ENCODE data around the gene KLK13. TPM values are rescaled to one million over a fixed set of nuclear protein-coding genes. Genes with fewer than 3 reads are reported as not detected.

KLK13 gene
- total and polyA plus RNA-seq, 4 donors = 0.36 TPM; not detected in 3

GRCh38 chr19:51084505-51084904 is 19.6 kb upstream of the KLK13 start:
- Histone ChIP-seq H3K36me3 (ENCODE audit: control insufficient read depth in 1 of 2, insufficient read depth in 2 of 2, low read length in 1 of 2) (no peaks in the 10 kb centered on the region), H3K9me3 (ENCODE audit: control insufficient read depth, low read length) (no peaks in the 10 kb centered on the region), H3K27ac (ENCODE audit: low read depth in 1 of 2, low read length in 2 of 2) (no peak overlapping the region), H3K27me3 (ENCODE audit: control insufficient read depth in 1 of 2, insufficient read depth in 2 of 2, low read length in 1 of 2) (no peaks in the 10 kb centered on the region), H3K4me1 (ENCODE audit: control insufficient read depth in 1 of 2, insufficient read depth in 2 of 2, low read length in 2 of 2) (no peaks in the 10 kb centered on the region), H3K4me3 (ENCODE audit: low read length in 2 of 2) (no peak overlapping the region)
- DNase-seq (peak in 1 of 2 donors; percentile 60), ATAC-seq (ENCODE audit: low FRiP score) (no peak)
- intact Hi-C loops (cut with DNase I) = no loop called here
- WGBS, 2 donors = 68 to 69% methylated on average over 7 of the region's 7 CpGs

GRCh38 chr19:51083783-51084182 is 18.9 kb upstream of the KLK13 start:
- H3K27ac ChIP-seq (ENCODE audit: low read depth in 1 of 2, low read length in 2 of 2) = no peak overlapping the region
- no peaks in the 10 kb centered on the region for H3K36me3 ChIP-seq (ENCODE audit: control insufficient read depth in 1 of 2, insufficient read depth in 2 of 2, low read length in 1 of 2)
- intact Hi-C loops (cut with DNase I) = no loop called here
- no peak for ATAC-seq (ENCODE audit: low FRiP score)
- H3K4me3 ChIP-seq (ENCODE audit: low read length in 2 of 2) = no peak overlapping the region
- 72% methylated on average over 14 of the region's 14 CpGs for WGBS, 2 donors
- DNase-seq = peak in 1 of 2 donors; percentile 37
- no peaks in the 10 kb centered on the region for H3K9me3 ChIP-seq (ENCODE audit: control insufficient read depth, low read length)
- no peaks in the 10 kb centered on the region for H3K27me3 ChIP-seq (ENCODE audit: control insufficient read depth in 1 of 2, insufficient read depth in 2 of 2, low read length in 1 of 2)
- H3K4me1 ChIP-seq (ENCODE audit: control insufficient read depth in 1 of 2, insufficient read depth in 2 of 2, low read length in 2 of 2) = no peaks in the 10 kb centered on the region

- Histone ChIP-seq H3K9me3 (ENCODE audit: control insufficient read depth, low read length) (no peaks in the 10 kb centered on the region), H3K27ac (ENCODE audit: low read depth in 1 of 2, low read length in 2 of 2) (no peak overlapping the region), H3K27me3 (ENCODE audit: control insufficient read depth in 1 of 2, insufficient read depth in 2 of 2, low read length in 1 of 2) (no peaks in the 10 kb centered on the region), H3K4me3 (ENCODE audit: low read length in 2 of 2) (no peak overlapping the region), H3K36me3 (ENCODE audit: control insufficient read depth in 1 of 2, insufficient read depth in 2 of 2, low read length in 1 of 2) (no peaks in the 10 kb centered on the region), H3K4me1 (ENCODE audit: control insufficient read depth in 1 of 2, insufficient read depth in 2 of 2, low read length in 2 of 2) (no peaks in the 10 kb centered on the region)
- ATAC-seq (ENCODE audit: low FRiP score) = no peak
- WGBS, 2 donors = 30 to 34% methylated on average over 4 of the region's 4 CpGs
- intact Hi-C loops (cut with DNase I) = no loop called here
- DNase-seq = no peak
These were observed 18.3 kb upstream of the KLK13 start for GRCh38 chr19:51083181-51083580.

DNA sequence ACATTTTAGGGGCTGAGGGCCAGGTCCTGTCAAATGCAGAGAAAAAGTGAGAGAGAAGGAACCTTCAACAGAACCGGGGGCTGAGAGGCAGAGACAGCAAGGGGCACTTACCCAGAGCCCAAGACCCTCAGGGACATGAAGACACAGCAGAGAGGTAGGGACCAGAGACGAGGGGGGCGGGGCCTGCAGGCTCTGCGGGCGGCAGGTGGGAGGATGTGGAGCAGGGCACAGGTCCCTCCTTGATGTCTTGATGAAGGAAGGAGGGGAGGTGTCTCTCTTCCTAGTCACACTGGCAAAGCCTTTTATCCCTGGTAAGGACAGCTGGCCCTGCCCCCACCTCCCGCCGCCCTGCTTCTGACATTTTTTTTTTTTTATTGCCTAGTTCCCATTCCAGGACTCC is 17.7 kb upstream of the KLK13 start, which contains the start of gene KLK14:
Gene KLK14 (minus strand): TSS at position 277 of the 400 bp plus-strand sequence. CDS start 273 bp downstream, at position 4.
- WGBS, 2 donors = 13 to 24% methylated on average over 7 of the region's 7 CpGs
- ATAC-seq (ENCODE audit: low FRiP score) (no peak), DNase-seq (peak in 1 of 2 donors; percentile 47)
- H3K4me1 ChIP-seq (ENCODE audit: control insufficient read depth in 1 of 2, insufficient read depth in 2 of 2, low read length in 2 of 2) = no peaks in the 10 kb centered on the region
- intact Hi-C loops (cut with DNase I) = no loop called here
- no peaks in the 10 kb centered on the region for H3K9me3 ChIP-seq (ENCODE audit: control insufficient read depth, low read length)
- no peak within 1 kb of the TSS for H3K4me3 ChIP-seq (ENCODE audit: low read length in 2 of 2)
- no peaks in the 10 kb centered on the region for H3K27me3 ChIP-seq (ENCODE audit: control insufficient read depth in 1 of 2, insufficient read depth in 2 of 2, low read length in 1 of 2)
- no peak within 1 kb of the TSS for H3K27ac ChIP-seq (ENCODE audit: low read depth in 1 of 2, low read length in 2 of 2)
- no peaks in the 10 kb centered on the region for H3K36me3 ChIP-seq (ENCODE audit: control insufficient read depth in 1 of 2, insufficient read depth in 2 of 2, low read length in 1 of 2)

DNA sequence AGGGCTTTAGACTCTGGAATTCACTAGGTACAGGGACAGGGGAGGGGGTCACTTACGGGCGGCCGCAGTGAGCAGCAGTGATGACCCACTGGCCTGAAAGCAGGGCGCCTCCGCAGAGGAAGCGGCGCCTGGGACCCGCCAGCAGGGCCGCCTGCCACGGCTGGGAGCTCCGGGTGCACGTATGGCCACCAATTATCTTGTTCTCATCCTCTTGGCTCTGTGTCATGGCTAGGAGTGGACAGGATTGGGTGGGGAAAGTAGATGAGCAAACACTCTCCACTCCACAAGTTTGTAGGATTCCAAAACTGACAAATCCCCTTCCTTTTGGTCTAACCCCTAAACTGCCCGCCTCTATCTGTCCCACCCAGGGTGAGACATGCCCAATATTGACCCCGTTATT is 16.6 kb upstream of the KLK13 start:
- Histone ChIP-seq H3K4me3 (ENCODE audit: low read length in 2 of 2) (no peak overlapping the region), H3K36me3 (ENCODE audit: control insufficient read depth in 1 of 2, insufficient read depth in 2 of 2, low read length in 1 of 2) (no peaks in the 10 kb centered on the region), H3K9me3 (ENCODE audit: control insufficient read depth, low read length) (no peaks in the 10 kb centered on the region), H3K4me1 (ENCODE audit: control insufficient read depth in 1 of 2, insufficient read depth in 2 of 2, low read length in 2 of 2) (no peaks in the 10 kb centered on the region), H3K27me3 (ENCODE audit: control insufficient read depth in 1 of 2, insufficient read depth in 2 of 2, low read length in 1 of 2) (no peaks in the 10 kb centered on the region), H3K27ac (ENCODE audit: low read depth in 1 of 2, low read length in 2 of 2) (no peak overlapping the region)
- DNase-seq (no peak), ATAC-seq (ENCODE audit: low FRiP score) (no peak)
- 88 to 89% methylated on average over 14 of the region's 14 CpGs for WGBS, 2 donors
- intact Hi-C loops (cut with DNase I) = no loop called here

- Histone ChIP-seq H3K27ac (ENCODE audit: low read depth in 1 of 2, low read length in 2 of 2) (no peak overlapping the region), H3K4me1 (ENCODE audit: control insufficient read depth in 1 of 2, insufficient read depth in 2 of 2, low read length in 2 of 2) (no peaks in the 10 kb centered on the region), H3K4me3 (ENCODE audit: low read length in 2 of 2) (no peak overlapping the region), H3K27me3 (ENCODE audit: control insufficient read depth in 1 of 2, insufficient read depth in 2 of 2, low read length in 1 of 2) (no peaks in the 10 kb centered on the region), H3K36me3 (ENCODE audit: control insufficient read depth in 1 of 2, insufficient read depth in 2 of 2, low read length in 1 of 2) (no peaks in the 10 kb centered on the region), H3K9me3 (ENCODE audit: control insufficient read depth, low read length) (no peaks in the 10 kb centered on the region)
- ATAC-seq (ENCODE audit: low FRiP score) (peak; percentile 42), DNase-seq (no peak)
- intact Hi-C loops (cut with DNase I) = no loop called here
- WGBS, 2 donors = 69 to 70% methylated on average over 27 of the region's 27 CpGs
These were observed 14.7 kb upstream of the KLK13 start for GRCh38 chr19:51079481-51080110.

DNA sequence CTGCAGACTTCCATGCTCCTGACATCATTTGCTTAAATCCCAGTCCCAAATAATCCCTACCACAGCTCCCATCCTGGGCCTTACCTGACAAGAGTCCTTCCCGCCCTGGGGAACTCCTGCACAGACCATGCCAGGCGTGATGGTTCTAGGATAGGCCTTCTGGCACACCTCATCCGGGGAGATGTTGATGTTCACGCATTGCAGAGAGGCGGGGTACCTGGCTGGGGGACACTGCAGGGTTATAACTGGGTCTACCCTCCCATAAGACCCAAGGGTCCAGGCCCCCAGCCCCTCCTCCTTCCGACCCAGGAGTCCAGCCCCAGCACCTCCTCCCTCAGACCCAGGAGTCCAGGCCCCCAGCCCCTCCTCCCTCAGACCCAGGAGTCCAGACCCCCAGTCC is 13.8 kb upstream of the KLK13 start:
- no peaks in the 10 kb centered on the region for H3K9me3 ChIP-seq (ENCODE audit: control insufficient read depth, low read length)
- H3K36me3 ChIP-seq (ENCODE audit: control insufficient read depth in 1 of 2, insufficient read depth in 2 of 2, low read length in 1 of 2) = no peaks in the 10 kb centered on the region
- no peaks in the 10 kb centered on the region for H3K4me1 ChIP-seq (ENCODE audit: control insufficient read depth in 1 of 2, insufficient read depth in 2 of 2, low read length in 2 of 2)
- no peak for ATAC-seq (ENCODE audit: low FRiP score)
- intact Hi-C loops (cut with DNase I) = no loop called here
- H3K27me3 ChIP-seq (ENCODE audit: control insufficient read depth in 1 of 2, insufficient read depth in 2 of 2, low read length in 1 of 2) = no peaks in the 10 kb centered on the region
- WGBS, 2 donors = 88 to 94% methylated on average over 6 of the region's 6 CpGs
- no peak for DNase-seq
- no peak overlapping the region for H3K4me3 ChIP-seq (ENCODE audit: low read length in 2 of 2)
- H3K27ac ChIP-seq (ENCODE audit: low read depth in 1 of 2, low read length in 2 of 2) = no peak overlapping the region

DNA sequence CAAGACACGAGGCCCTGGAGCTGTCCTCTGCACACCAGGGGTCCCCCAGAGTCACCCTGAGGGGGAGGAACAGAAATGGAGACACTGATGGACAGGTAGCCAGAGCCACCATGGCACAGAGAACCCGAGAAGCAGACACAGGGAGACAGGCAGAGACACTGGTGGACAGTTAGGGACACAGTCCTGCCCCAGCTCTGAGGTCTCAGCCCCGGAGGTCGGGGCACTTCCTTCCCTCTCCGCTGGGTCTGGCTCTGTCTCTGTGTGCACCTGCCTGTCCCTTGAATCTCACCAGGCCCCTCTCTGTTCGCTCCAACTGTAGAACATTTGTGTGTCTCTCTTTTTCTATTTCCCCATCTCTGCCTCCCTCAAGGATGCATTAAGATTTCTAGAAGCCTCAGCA is 13.2 kb upstream of the KLK13 start:
- Histone ChIP-seq H3K36me3 (ENCODE audit: control insufficient read depth in 1 of 2, insufficient read depth in 2 of 2, low read length in 1 of 2) (no peaks in the 10 kb centered on the region), H3K27ac (ENCODE audit: low read depth in 1 of 2, low read length in 2 of 2) (no peak overlapping the region), H3K4me3 (ENCODE audit: low read length in 2 of 2) (no peak overlapping the region), H3K27me3 (ENCODE audit: control insufficient read depth in 1 of 2, insufficient read depth in 2 of 2, low read length in 1 of 2) (no peaks in the 10 kb centered on the region), H3K9me3 (ENCODE audit: control insufficient read depth, low read length) (no peaks in the 10 kb centered on the region), H3K4me1 (ENCODE audit: control insufficient read depth in 1 of 2, insufficient read depth in 2 of 2, low read length in 2 of 2) (no peaks in the 10 kb centered on the region)
- 69 to 82% methylated on average over 6 of the region's 6 CpGs for WGBS, 2 donors
- DNase-seq = no peak
- ATAC-seq (ENCODE audit: low FRiP score) = no peak
- intact Hi-C loops (cut with DNase I) = no loop called here

- Histone ChIP-seq H3K9me3 (ENCODE audit: control insufficient read depth, low read length) (no peaks in the 10 kb centered on the region), H3K36me3 (ENCODE audit: control insufficient read depth in 1 of 2, insufficient read depth in 2 of 2, low read length in 1 of 2) (no peaks in the 10 kb centered on the region), H3K27me3 (ENCODE audit: control insufficient read depth in 1 of 2, insufficient read depth in 2 of 2, low read length in 1 of 2) (no peaks in the 10 kb centered on the region), H3K4me3 (ENCODE audit: low read length in 2 of 2) (no peak overlapping the region), H3K4me1 (ENCODE audit: control insufficient read depth in 1 of 2, insufficient read depth in 2 of 2, low read length in 2 of 2) (no peaks in the 10 kb centered on the region), H3K27ac (ENCODE audit: low read depth in 1 of 2, low read length in 2 of 2) (no peak overlapping the region)
- ATAC-seq (ENCODE audit: low FRiP score) = no peak
- intact Hi-C loops (cut with DNase I) = no loop called here
- DNase-seq = no peak
- WGBS, 2 donors = 79 to 80% methylated on average over 14 of the region's 14 CpGs
These were observed 11.8 kb upstream of the KLK13 start for GRCh38 chr19:51076631-51077213.

Measured in aorta (tissue), 5 donors.